Medulla oblongata (tissue), 1 donor: Measurements from ENCODE around the gene ITSN1.

Source experiments
- DNase-seq: peaks from one replicate; pipeline ENCODE4 v3.0.0-alpha.2; 2015; ENCODE audit errors: extremely low spot score

Gene ITSN1

DNA sequence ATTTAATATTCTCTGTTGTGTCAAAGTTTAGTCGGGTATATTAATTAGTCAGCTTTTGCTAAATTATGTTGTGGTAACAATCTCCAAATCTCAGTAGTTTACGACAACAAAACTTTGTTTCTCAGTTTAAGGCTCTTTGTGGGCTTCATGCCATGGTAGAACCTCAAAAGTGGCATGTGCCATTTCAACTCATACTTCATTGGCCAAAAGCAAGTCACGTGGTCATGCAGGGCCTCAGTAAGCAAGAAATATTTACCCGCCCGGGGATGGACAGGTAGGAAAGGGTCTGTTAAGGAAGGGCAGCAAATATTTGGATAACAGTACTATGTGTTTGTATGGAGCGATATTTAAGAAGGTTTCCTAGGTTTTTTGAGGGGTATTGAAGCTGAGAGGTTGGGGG is 38.6 kb downstream of the ITSN1 start:
- DNase-seq, result no peak

DNA sequence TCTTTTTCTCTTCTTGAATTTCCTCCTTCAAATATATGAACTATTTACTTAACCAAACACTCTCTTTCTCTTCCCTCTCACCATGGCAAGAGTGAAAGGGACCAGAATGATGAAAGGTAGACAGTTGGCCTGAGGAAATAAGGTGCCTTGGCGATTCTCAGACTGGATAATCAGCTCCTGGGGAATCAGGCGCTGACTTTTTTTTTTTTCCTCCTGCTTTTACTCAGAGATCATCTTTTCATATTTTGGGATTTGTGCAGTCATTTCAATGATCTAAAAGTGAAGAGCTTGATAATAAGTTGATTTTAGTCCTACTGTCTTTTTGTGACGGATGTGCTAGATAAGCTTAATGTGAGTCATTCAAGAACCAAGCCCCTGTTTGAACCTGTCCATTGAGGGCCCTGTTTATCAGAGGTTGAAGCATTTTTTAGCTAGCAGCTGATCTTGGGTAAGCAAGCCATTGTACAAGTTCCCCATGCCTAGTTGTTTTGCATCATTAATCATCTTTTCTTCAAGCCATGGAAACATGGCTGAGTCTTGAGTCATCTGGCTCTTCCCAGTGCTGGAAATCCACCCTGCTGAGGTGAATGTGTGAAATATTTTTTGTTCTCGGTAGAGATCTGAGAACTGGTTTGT is 40.8 kb downstream of the ITSN1 start:
- no peak for DNase-seq

- DNase-seq, result no peak
Observed at GRCh38 chr21:33684068-33684467, 41.8 kb downstream of the ITSN1 start.

- DNase-seq, result no peak
Observed at GRCh38 chr21:33684923-33685560, 42.7 kb downstream of the ITSN1 start.

- DNase-seq, result no peak
Observed at GRCh38 chr21:33685613-33686197, 43.4 kb downstream of the ITSN1 start.

GRCh38 chr21:33686386-33686785 is 44.1 kb downstream of the ITSN1 start:
- no peak for DNase-seq

- DNase-seq, result no peak
Observed at GRCh38 chr21:33687634-33688033, 45.3 kb downstream of the ITSN1 start.

DNA sequence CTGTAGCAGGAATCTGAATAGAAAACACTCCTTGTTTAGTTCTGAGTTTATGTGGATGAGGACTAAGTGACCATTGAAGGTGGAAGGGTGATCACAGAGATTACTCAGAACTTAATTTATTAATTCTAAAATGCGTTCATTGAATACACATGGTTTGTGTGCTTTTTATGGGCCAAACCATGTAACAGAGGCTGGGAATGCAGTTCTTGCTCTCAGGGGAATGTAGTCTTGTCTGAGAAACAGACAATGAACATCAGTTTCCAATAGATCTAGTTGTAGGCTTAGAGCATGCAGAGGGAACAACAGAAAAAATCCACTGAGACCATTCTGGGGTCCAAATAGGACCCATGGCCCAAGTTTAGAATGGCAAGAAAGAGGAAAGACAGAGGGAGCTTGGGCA is 46.1 kb downstream of the ITSN1 start:
- DNase-seq, result no peak

GRCh38 chr21:33690874-33691273 is 48.6 kb downstream of the ITSN1 start:
- DNase-seq, result no peak

DNA sequence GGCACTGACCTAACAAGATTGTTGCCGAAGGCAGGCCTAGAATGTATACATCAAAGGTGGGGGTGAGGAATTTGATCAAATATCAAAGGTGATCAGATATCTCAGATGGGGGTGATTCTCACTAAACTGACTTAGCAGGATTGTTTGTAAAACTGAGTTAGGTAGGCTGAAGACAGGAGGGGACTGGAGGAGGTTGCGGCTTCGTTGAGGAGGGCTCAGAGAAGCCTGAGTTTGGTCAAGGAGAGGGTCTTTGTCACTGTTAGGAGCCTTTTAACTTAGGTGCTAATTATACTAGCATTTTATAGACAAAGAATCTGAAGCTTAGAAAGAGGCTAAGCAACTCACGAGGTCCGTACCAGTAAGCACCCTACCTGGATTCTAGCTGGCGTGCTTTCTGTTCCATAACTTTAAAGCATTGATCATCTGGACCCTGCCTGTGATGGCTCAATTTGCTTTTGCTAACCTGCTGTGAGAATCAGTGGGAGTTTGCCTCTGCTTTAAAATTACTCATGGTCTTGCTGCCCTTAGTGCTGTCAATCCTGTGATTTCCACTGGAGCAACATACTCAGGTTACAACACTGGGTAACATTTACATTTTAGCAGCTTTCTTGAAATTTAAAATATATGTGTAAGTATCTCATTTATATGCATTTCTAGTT is 49.8 kb downstream of the ITSN1 start:
- DNase-seq, result no peak

- DNase-seq, result no peak
Observed at GRCh38 chr21:33695813-33696212, 53.5 kb downstream of the ITSN1 start.

DNA sequence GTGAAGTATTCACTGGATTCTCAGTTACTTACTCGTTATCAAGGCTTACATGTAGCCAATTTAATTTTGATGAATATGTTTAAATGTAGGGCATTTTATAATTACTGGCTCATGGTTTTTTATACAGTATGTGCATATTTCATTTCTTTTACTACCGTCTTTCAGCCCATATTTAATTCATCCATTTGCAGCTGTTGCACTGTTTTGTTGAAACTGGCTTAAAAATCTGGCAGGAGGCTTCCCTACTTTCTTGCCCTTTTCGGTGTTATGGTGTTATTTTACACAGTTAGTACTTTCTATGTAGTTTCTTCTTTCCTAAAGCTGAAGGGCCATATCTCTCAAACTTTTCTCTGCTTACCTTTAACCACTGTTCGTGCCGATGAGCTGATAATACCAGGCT is 54.2 kb downstream of the ITSN1 start:
- no peak for DNase-seq

DNA sequence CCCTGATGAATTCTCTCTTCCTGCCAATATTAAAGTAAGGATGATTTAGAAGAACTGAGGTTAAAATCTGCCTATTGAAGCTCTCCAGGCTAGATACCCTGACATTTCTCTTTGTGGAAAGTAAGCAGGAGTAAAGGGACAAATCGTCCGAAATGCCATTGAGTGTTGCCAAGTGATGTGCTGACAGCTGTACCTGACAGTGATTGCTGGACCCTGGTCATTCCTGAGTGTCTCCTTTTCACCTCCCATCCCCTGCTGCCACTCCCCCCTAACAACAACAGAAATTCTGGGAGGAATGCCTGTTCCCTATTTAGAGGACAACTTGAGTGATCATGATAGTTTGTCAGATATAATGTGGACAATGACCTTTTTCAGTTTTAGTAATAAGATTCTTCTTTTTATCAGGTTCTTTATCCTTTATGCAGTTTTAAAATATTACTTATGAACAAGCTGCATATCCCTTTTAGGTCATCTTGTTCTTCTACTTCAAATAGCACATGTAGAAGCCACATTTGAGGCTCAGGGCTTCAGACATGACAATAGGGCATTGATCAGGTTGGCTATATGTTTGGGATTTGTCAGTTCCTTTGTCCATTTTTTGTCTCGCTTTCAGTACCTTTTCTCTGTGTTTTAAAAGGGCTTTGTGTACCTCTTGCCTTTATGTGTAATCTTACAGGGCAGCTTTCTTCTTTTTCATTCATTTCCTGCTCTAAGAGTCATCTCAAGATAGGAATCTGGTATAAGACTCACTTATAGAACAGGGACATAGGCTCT is 56.0 kb downstream of the ITSN1 start:
- DNase-seq, result no peak

DNA sequence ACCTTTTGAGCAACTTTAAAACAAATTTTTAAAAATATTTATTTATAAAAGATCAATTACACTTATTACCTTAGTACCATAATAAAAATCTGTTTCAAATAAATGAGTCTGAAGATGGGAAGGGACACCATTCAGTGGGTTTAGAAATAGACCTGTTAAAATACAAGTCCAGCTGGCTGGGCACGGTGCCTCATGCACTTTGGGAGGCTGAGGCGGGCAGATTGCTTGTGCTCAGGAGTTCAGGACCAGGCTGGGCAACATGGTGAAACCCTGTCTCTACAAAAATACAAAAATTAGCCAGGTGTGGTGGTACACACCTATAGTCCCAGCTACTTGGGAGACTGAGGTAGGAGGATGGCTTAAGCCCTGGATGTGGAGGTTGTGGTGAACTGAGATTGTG is 57.0 kb downstream of the ITSN1 start:
- DNase-seq, result no peak

GRCh38 chr21:33700491-33700890 is 58.2 kb downstream of the ITSN1 start:
- DNase-seq, result no peak

DNA sequence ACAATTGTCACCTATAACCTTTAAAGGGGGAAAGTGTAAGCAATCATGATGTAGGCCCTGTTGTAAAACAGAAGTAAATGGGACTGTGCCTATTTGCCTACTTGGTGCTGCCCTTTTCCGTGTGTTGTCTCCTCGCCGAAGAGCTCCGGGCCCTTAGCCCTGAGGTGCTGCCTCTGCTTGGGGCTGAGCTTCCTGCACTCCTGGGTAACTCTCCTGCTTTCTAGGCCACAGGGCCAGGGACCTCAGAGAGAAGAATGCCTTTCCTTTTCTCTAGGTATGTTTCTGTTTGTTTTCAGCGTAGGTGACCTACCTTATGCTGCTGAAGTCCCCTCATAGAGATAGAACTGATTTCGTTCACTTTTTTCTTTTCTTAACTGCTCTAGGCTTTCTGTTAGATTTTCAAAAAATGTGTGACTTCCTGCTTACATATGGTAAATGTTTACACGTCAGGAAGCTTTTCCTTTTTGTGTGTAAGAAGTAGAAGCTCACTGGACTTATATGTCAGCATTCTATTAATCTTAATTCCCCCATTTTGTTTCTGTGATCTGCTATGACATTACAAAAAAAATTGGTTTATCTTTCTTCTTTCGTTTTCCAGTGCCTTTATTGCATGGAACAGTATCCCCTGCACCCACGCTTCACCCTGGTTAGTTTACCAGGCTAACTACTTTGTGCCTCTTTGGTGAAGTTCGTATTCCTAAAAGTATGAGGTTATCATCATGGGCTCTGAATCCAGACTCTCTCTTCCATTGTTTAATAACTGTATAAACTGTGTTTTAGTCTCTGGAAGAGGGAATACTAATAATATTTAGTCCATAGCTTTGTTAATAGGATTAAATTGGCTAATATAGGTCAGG is 61.7 kb downstream of the ITSN1 start:
- DNase-seq, result no peak

DNA sequence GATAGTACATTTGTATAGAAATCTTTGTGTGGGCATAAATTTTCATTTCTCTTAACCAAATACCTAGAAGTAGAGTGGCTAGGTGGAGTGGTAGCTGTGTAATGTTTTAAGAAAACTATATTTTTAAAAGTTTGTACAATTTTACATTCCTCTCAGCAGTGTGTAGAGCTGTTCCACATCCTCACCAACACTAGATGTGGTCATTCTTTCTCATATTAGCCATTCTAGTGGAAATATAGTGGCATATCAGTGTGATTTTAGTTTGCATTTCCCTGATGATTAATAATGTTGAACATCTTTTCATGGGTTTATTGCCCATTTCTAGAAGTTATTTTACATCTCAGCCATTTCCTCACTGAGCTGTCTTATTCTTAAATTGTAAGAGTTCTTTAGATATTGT is 65.5 kb downstream of the ITSN1 start:
- DNase-seq, result no peak

- no peak for DNase-seq
Observed at GRCh38 chr21:33708874-33709273, 66.6 kb downstream of the ITSN1 start.

DNA sequence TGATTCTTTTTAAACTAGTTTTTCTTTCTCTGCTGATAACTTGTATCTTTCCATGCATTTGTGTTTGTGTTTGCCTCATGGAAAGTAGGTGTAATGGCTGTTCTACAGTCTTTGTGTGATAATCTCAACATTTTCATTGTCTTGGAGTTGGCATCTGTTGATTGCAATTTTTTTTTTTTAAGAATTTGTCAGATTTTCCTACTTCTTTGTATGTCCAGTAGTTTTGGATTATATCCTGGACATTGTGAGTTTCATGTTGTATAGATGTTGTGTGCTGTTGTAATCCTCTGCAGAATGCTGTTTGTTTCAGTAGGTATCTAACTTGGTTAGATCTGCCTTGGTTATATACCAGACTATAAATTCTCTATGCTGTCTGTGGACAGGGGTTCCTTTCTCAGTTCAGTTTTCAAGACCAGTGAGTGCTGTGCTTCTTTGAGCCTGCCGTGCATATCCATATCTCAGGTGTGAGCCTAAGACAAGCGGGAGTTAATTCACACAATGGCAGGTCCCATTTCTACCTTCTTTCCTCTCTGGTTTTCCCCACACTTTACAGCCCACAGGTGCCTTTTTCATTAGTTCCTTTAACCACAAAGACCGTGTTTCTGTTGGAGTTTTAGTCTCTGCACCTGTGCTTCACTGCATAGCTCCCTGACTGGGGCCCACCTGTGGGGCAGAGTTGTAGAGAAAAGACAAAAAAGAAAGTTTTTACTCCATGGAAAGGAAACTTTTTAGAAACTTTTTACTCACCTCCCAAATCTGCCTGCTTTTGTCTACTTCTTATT is 69.9 kb downstream of the ITSN1 start:
- no peak for DNase-seq

DNA sequence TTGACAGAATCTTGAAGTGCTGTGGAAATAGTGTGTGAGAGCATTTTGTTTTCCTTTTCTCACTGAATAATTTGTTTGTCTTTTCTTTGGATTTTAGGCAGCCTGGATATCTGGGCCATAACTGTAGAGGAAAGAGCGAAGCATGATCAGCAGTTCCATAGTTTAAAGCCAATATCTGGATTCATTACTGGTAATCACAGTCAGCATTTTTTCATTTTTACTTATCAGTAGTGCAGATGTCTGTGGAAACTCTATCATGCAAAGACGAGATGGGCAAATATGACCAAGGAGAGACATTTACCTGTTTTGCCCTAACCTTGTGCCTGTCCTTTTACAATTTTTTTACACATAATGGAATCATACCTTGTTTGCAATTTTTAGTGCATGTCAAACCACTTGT is 78.8 kb downstream of the ITSN1 start:
- no peak for DNase-seq
